Anterior cingulate cortex (tissue), 58 donors: ENCODE results near the gene DMRTB1.

Source experiments
- DNase-seq, 58 donors: peaks; one replicate each; lab custom pipeline; 2025; lab: John Stamatoyannopoulos, UW

Gene DMRTB1

DNA sequence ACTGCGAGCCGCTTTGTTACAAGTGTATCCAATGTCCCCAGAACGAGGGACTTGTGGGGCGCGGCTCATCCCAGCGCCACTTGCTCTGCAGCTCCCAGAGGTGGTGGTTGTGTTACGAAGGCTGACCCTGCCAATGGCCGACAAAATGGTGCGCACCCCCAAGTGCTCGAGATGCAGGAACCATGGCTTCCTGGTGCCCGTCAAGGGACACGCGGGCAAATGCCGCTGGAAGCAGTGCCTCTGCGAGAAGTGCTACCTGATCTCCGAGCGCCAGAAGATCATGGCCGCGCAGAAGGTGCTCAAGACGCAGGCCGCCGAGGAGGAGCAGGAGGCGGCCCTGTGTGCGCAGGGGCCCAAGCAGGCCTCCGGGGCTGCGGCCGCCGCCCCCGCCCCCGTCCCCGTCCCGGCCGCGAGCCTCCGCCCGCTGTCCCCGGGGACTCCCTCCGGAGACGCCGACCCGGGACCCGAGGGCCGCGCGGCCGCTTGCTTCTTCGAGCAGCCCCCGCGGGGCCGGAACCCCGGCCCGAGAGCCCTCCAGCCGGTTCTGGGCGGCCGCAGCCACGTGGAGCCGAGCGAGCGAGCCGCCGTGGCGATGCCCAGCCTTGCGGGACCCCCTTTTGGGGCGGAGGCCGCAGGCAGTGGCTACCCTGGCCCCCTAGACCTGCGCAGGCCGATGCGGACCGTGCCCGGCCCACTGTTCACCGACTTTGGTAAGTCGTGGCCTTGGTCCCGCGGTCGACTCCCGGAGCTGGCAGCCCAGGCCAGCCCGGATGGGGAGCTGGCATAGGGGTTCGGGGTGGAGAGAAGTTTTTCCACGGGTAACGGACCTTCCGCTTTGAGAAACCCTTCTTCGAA is at the start of gene DMRTB1:
Gene DMRTB1 (plus strand): TSS at position 79 of the 855 bp plus-strand sequence. CDS start 55 bp downstream, at position 134.
- no peak for DNase-seq

DNA sequence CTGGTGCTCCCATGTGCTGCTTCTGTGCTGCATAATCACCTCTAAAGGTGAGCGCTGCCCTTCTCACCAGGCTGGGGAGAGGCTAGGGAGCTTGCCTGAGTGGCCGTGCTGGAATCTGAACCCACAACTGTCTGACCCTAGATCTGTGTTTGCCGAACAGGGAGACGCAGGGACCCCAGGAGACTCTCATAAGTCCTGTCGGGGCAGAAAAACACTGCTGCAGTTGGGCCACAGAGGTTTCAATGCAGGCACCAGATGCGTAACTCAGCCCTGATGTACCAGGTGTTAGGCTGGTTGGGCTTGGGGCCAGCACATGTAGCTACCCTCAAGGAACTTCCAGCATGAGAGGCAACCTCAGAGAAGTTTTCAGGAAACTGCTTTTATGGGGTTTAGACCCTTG is 49.5 kb upstream of the DMRTB1 start:
- DNase-seq = no peak

- DNase-seq = no peak
Measured at GRCh38 chr1:53410100-53410541, 49.1 kb upstream of the DMRTB1 start.

GRCh38 chr1:53410701-53411100 is 48.5 kb upstream of the DMRTB1 start:
- DNase-seq = no peak

GRCh38 chr1:53411541-53412152 is 47.6 kb upstream of the DMRTB1 start:
- no peak for DNase-seq

- no peak for DNase-seq
Measured at GRCh38 chr1:53412285-53413174, 46.7 kb upstream of the DMRTB1 start.

DNA sequence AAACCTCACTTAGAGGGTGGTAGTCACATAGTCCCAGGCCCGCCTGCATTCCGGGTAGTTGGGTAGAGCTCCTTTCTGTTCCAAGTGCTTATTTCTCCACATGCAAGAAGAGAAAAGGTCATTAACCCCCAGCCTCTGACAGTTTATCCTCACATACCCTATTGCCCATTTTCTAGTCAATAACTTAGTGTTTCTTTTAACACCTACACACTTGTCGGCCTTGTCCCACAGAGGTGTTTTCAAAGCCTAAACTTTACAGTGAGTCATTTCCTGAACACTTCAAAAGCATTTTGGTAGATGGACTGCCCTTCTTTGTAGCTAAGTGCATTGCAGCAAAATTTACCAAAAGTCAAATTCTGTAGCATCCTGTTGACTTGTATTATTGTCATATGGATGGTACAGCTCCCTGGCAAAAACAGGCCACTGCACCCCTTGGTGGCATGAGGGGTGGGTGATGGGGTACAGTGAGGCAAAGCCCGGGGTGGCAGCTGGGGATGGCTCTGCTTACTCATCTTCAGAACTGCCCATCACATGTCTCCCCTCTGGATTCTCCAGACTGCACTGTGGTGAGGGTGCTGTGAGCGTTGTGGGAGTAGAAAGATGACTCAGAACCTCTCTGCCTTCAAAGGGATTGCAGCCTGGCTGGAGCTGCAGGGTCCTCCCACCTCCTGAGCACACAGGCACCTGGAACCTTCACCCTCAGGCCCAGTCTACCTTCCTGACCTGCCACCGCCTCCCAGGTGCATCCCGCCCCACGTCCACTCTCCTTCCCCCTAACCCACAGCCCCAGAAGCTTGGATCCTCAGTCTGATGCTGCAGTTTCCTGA is 45.8 kb upstream of the DMRTB1 start:
- peak in 13 of 58 donors; percentile 4 to 44 (median 12) for DNase-seq

GRCh38 chr1:53414632-53415031 is 44.6 kb upstream of the DMRTB1 start:
- DNase-seq = no peak

- no peak for DNase-seq
Measured at GRCh38 chr1:53415432-53415831, 43.8 kb upstream of the DMRTB1 start.

DNA sequence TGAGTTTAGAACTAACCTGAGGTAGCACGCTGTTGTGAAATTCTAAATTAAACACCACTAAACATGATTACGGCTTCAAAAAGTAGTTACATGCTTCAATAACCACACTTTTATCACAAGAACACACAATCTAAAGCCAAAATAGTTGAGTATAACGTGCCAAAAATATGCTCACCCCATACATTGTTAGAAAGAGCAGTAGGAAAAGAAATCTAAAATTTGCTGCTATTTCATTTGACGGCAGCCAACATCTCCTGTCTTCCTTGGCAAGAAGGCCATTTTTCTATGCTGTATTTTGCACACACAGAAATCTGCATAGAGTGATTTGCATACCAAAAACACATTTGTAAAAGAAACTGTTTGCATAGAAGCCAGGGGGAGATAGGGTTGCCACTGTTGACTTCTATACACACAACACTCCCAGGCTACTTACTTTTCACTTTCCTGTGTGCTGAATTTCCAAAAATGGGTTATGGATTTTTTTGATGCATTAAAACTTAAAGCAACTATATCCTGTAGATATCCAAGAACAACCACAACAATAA is 42.9 kb upstream of the DMRTB1 start:
- no peak for DNase-seq

- no peak for DNase-seq
Measured at GRCh38 chr1:53417074-53417511, 42.1 kb upstream of the DMRTB1 start.

DNA sequence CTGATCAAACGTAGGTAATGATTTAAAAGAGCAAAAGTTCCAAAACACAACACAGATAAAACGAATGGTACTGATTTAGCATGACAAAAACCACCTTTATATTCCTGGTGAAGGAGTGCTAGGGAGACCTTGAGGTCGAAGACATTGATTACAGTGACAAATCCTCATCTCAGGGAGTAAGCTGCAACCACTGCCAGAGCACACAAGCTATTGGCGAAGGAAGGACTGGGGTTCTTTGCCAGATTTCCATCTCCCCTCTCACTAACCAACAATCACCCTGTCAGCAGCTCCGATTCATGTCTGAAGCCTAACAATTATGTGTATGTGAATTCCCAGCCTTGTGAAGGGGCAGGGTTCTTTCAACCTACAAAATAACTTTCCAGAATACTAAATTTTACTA is 40.2 kb upstream of the DMRTB1 start:
- no peak for DNase-seq

- DNase-seq = no peak
Measured at GRCh38 chr1:53420341-53420740, 38.9 kb upstream of the DMRTB1 start.

- no peak for DNase-seq
Measured at GRCh38 chr1:53421208-53421607, 38.0 kb upstream of the DMRTB1 start.

GRCh38 chr1:53430261-53430660 is 28.9 kb upstream of the DMRTB1 start:
- no peak for DNase-seq

DNA sequence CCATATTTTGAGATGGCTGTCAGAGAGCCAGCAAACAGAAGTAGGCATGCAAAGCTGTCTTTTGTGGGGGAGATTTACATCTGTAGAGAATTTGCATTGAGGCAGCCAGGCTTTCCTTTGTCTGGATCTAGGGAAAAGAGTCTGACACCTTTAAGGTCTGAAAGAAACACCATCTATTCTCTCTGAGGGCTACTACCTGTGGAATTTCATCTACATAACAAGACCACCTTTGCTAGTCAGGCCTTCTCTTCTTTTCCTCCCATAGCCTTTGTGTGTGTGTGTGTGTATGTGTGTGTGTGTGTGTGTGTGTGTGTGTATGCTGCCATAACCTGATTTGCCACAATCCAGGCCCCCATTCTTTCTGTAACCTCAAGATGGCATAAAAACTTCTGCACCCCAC is 28.4 kb upstream of the DMRTB1 start:
- no peak for DNase-seq

- DNase-seq = no peak
Measured at GRCh38 chr1:53431244-53431643, 28.0 kb upstream of the DMRTB1 start.

GRCh38 chr1:53431805-53432565 is 27.2 kb upstream of the DMRTB1 start:
- no peak for DNase-seq

DNA sequence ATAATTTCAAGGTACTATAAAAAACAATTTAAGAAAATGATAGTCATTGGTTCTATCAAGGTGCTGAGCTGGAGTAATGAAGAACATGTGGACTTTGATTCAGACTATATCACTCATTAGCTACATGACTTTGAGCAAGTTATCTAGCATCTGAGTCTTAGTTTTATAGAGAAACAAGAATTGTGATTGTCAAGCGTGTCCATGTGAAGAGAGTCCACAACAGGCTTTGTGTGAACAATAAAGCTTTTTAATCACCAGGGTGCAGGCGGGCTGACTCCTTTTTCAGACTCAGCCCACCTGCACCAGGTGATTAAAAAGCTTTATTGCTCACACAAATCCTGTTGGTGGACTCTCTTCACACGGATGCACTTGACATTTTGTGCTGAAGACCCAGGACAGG is 26.6 kb upstream of the DMRTB1 start:
- no peak for DNase-seq
